GM18498 (cell line): ENCODE measurements around the gene CR1L.
"Not testable (repeated sequence)": the region's sequence is repeated elsewhere in the genome, so short reads cannot be mapped to it uniquely, and the experiment has no call there.

Experiments used
- ATAC-seq: cut with Tn5 transposase; IDR thresholded peaks from one replicate; pipeline ENCODE4 v1.9.1; 2021; ENCODE audit warnings: mild to moderate bottlenecking, moderate library complexity; ENCODE audit not compliant: unreplicated experiment

CR1L gene

DNA sequence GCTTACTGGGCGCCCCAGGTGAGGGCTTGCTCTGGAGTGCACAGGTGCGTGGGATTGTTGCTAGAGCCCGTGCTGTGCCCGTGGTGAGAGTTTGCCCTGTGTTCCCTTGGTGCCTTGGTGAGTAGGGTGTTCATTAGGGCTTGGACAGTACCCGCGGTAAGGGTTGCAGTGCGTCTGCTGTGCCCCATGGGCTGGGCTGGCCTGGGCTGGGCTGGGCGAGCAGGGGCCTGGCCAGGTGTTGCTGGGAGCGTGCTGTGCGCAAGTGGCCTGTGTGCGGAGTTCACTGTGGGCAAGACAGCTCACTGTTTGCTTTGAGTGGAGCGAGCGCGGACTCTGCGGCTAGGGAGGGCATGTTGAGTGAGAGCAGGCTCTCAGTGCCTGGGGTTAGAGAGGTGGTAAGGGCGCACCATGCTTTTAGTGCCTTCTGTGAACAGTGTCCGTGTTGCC is 725 bp downstream of the CR1L start:
- ATAC-seq: no peak

DNA sequence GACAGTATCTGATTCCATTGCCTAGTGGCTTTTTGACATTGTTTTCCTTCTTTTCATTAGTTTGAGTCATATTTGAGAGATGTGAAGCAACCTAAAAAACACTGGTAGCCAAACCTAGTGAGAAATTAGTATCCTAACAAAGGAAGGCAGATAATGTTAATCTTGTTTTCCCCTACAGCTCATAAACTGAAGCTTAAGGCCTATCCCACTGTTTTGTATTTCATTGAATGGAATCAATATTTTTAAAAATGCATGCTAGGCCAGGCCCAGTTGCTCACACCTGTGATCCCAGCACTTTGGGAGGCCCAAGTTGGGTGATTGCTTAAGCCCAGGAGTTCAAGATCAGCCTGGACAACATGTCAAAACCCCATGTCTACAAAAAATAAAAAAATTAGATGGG is 1.2 kb downstream of the CR1L start:
- ATAC-seq: no peak

DNA sequence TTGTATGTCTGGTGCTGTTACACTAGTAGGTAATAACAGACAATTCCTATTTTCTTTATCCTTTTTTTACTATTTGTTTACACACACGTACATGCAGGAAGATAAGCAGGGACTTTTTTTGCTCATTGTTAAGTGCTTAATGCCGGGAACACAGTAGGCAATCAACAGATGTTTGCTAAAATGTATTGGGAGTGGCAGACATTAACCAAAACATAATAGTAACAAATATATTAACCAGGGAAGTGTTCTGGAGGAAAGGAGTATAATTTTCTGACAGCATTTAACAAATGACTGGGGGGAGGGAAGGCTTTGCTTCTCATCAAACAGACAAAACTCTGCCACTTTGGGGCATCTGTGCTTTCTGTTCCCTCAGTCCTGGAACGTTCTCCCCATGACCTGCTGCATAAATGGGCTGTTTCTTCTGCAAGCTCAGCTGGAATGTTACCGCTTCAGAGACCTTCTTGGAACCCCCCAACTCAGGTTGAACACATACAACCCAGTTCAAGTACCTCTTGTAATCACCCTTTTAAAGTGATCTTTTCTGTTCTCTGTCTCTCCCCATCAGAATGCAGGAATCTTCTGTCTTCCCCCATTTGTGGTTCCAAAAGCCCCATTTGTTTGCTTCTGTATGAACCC is 2.1 kb downstream of the CR1L start:
- ATAC-seq: no peak

DNA sequence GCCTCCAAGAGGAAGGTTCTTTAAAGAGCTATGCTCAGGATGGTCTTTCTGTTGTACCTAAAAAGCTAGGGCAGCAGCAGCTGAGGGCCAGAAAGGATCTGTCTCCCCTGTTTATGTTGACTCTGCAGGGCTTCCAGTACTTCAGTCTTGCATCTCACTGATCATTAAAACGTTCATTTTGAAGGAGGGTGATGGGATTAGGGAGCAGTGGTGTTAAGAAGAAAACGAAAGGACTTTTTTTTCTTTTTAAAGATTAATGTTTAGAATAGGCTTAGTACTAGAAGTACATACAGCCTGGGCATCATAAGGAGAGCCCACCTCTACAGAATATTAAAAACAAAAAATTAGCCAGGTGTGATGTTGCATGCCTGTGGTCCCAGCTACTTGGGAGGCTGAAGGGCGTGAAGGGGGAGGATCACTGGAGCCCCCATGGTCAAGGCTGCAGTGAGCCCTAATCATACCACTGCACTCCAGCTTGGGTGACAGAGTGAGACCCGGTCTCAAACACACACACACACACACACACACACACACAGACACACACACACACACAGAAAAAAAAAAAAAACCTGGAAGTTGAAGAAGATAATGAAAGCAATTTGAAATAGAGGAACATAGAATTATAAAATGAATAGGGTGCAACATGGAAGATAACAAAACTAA is 2.9 kb downstream of the CR1L start:
- no peak for ATAC-seq

DNA sequence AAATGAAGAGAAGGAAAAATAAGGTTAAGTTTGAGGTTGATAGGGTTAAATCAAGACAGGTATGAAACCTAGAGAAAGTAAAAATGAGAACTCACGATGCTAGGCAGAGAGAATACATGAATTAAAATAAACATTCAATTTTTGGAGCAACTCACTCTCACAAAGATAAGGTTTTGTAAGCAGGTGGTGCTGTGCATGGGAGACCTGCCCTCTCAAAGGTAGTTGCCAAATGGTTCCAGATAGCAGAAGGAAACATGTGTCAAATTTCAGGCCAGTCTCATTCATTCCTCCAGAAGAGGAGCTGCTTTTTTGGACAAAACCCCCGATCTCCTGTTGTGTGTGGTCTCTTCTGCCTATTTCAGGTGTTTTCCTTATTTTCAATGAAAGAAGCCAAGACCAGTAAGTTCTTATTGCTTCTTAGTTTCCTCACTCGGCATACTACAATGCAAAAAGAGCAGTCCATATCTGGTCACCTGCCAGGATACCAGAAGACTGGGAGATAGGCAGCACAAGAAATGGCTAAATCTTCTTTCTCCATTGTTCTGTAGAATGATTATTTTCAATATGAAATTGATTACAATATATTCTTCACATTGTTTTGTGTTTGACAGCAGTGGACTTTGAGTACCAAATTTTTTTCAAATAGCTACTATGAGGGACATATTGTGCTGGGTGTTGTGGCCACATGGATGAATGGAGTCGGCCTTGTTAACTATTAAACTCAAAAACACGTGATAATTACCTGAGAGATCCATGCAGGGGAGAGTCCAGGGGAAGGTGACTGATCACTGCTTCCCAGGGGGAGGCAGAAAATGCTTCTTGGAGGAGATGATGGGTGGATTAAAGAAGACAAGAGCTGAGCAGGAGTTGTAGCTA is 3.6 kb downstream of the CR1L start:
- no peak for ATAC-seq

DNA sequence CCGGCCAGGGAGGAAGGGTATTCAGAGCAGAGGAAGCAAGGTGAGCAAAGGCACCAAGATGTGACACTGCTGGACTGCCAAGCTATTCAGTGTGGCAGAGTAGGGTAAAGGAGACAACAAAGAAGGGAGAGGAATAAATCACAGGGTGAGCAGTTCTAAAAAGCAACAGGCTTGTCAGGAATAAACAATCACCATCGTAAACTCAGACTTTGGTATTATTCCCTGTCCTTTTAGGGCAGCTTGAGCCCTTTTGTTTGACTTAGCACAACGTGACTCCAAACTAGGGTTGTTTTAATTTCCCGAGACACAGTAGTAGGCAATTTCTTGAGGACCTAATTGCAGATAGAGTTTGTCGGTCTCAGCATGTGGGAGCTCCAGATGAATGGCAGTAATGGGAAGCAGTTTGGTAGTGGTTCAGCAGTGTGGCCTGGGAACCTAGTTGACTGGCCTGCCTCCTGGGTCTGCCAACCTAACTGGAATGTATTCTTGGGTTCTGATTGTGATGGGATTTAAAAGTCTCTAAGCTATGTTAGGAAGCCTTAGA is 4.3 kb downstream of the CR1L start:
- ATAC-seq: no peak

DNA sequence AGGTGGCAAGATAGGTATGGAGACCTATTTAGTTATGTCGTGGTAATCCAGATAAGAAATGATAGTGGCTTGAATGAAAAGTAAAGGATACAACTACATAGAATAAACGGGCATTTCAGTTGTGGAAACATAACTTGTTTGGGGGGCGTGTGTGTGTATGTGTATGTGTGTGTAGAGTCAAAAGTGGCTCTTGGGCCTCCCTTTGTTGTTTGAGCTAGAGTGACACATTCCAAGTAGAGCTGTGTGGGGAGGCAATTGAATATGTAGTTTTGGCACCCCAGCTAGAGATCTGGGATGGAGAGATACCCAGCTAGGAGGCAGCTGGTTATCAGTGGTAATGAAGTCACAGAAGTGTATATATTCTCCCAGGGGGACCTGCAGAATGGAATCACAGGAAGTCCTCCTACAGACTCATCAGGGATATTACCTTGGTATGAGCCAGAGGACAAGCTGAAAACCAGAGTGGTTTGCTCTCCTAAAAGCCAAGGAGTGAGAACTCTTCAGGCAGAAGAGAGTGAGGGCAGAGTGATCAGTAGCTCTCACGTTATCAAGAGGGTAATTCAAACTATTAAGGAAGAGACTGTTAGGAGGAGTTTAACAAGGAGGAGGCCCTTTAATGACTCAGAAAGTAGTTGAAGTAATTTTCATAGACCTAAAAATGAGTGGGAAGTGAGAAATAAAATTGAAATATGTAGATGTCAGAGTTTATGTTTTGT is 5.1 kb downstream of the CR1L start:
- ATAC-seq: no peak

DNA sequence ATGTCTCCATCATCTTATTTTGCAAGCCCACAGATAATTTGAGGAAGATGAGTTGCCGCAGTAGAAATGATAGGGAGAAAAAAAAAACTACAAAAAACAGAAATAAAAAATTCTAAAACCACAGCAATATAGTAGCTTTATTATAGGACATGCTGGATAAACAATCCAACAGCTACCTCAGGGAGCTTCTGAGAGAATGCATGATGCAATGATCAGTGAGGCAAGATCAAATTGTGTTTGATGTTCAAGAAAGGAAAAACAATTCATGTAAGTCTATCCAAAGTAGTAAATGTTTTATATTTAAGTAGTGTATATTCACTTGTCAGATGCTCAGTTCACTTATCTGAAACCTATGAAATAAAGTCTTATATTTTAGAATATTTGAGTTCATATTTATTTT is 6.7 kb downstream of the CR1L start:
- no peak for ATAC-seq

DNA sequence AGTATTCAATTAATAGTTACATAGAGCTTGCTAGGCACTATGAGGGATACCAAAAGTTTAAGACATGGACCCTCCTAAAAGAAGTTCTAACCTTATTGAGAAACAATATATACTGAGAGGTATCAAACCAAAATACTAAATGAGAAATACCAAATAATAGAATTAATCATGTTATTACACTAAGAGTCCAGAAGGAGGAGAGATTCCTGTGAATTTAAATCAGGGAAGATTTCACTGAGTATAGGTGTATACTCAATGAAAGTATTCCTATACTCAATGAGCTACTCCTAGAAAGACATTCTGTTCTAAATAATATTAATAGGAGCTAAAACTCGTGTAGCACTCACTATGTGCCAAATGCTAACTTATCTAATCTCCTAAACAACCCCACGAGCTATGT is 9.4 kb downstream of the CR1L start:
- ATAC-seq: no peak

DNA sequence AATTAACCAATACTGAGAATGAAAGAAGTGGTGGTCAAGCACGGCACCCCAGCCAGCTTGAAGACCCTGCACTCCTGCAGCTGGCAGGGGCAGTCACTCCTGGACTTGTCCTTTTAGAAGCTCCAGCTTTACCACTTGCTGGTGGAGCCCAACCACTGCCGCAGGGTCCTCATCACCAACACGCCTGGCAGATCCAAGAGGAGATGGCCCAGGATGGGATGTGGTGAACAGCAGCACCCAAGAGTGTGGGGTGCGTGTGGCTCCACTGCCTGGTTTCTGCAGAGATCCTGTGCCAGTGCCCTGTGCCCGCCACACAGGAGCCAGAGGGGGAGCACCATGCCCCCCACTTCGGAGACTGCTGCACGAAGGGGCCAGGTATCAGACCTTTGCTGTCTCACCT is 13.5 kb downstream of the CR1L start:
- no peak for ATAC-seq

DNA sequence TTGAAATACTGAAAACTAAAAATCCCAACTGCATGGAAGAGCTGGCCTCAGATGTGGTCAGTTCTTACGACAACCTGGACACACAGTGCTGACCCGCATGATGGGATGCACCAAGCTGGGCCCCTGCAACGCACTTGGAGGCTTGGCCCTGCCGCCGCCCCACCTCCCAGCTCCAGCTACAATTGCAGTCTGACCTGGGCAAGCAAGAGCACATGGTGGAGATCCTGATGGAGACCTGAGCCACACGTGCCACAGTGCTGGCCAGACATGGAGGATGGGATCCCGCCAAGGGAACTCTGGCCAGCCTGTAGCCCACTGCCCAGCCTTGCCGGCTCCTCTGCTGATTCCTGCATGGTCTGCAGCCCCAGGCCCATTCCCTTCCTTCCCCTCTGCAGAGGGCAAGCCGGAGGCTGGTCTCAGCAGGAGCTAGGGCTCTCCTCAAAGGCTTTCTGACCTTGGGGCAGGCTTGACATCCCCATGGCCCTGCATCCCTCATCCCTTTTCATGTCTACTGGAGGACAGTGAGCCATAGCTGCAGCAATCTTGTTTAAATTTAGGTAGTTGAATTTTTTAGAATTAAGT is 14.1 kb downstream of the CR1L start:
- no peak for ATAC-seq

DNA sequence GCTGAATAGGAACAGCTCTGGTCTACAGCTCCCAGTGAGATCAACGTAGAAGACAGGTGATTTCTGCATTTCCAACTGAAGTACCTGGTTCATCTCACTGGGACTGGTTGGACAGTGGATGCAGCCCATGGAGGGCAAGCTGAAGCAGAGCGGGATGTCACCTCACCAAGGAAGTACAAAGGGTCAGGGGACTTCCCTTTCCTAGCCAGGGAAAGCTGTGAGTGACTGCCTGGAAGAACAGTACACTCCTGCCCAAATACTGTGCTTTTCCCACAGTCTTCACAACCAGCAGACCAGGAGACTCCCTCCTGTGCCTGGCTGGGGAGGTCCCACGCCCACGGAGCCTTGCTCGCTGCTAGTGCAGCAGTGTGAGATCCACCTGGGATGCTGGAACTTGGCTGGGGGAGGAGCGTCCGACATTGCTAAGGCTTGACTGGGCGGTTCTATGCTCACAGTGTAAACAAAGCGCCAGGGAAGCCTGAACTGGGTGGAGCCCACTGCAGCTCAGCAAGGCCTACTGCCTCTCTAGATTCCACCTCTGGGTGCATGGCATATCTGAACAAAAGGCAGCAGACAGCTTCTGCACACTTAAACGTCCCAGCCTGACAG is 14.7 kb downstream of the CR1L start:
- no peak for ATAC-seq

DNA sequence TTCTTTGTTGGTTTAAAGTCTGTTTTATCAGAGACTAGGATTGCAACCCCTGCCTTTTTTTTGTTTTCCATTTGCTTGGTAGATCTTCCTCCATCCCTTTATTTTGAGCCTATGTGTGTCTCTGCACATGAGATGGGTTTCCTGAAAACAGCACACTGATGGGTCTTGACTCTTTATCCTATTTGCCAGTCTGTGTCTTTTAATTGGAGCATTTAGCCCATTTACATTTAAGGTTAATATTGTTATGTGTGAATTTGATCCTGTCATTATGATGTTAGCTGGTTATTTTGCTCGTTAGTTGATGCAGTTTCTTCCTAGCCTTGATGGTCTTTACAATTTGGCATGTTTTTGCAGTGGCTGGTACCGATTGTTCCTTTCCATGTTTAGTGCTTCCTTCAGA is 16.5 kb downstream of the CR1L start:
- ATAC-seq: not testable (repeated sequence)

DNA sequence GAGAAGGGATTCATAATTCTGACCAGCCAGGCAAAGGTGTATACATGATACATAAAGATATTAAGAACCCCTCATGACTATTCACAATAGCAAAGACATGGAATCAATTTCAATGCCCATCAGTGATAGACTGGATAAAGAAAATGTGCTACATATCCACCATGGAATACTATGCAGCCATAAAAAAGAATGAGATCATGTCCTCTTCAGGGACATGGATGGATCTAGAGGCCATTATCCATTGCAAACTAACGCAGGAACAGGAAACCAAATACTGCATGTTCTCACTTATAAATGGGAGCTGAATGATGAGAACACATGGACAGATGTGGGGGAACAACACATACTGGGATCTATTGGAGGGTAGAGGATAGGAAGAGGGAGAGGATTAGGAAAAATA is 21.4 kb downstream of the CR1L start:
- ATAC-seq: no peak

DNA sequence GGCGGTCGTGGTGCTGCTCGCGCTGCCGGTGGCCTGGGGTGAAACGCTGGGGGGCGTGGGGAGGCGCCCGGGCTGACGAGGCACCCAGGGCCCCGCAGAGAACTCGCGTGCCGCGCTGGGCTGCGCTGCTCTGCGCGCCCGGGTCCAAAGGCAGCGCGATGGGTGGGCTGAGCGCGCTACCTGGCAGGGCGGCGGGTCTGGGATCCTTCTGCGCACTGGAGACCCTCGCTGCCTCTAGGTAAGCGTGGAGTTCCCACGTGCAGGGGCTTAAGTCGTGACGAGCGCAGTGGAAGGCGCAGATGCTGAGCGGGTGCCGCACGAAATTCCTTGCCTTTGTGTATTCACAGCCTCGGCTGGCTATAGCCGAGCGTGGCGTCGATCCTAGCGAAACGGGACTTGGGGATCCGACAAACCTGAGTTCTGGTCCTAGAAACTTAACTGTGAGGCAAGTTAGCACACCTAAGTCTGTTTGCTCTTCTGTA is 24.6 kb downstream of the CR1L start:
- ATAC-seq: no peak

DNA sequence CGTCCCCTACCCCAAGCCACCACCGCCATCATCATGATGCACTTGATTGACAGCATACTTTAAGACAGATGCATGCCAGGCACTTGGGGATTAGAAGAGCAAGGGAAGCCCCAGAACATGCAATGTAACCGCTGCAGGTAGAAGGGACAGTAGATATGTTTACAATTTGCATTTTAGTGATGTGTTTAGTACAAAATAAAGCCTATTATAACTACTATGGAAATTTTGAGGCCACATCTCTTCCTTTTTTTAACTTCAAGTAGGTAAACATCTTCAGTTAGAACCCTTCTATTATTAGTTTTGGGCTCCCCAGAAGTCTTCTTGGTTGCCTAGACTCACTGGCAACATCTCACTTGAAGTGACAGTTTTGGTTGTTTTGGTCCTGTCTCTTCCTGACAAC is 25.3 kb downstream of the CR1L start:
- peak; percentile 74 for ATAC-seq

DNA sequence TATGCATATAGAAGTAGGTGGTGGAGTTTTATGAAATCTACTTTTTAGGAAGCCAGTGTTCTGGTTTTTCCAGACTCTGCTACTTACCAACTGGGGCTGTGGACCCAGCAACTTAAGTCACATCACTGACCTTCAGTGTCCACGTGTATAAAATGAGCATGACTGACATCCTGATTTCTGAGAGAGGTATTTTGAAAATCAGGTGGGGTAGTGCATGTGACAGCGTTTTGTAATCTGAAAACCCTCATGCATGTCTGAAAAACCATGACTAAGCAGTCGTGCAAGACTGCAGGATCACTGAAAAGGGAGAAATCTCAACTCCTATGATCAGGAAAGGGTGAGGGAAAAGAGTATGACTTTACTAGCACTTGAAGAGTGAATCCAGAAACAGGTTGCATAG is 26.1 kb downstream of the CR1L start:
- no peak for ATAC-seq

DNA sequence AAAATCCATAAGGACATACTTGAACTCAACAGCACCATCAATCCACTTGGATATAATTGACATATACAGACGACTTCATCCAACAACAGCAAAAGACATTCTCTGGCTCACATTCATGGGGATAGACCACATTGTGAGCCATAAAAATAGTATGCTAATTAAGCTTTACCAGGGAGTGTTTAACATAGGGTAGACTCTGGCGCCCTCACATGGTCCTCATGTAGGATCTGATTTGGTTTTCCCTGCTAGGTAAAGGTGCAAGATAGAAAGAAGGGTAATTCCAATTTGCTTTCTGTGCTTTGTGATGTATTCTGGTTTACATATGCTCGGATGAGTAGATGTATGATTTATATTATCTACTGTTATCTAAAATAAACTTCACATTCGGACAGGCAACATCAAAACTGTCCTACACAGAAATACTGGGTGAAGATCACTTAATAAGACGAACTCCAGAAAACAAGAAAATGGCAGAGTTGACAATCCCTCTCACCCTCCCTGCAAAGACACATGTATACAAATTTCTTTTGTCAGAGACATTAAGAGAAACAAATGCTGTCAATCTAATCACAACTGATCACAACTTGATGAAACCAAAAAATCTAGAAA is 27.7 kb downstream of the CR1L start:
- no peak for ATAC-seq

DNA sequence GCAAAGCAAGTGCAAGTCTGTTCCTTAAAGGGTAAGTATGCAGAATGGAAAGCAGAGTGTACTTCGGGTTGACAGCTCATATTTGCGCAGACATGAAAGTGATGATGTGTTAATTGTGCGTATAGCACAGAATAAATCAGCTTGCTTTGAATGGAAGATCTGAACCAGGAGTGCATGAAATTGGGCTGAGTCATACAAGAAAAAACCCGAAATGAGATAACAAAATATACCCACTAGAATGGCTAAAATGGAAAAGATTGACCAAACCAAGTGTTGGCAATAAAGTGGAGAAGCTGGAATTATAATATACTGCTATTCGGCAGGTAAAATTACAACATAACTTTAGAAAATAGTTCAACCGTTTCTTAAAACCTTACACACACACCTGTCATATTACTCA is 28.5 kb downstream of the CR1L start:
- ATAC-seq: no peak

DNA sequence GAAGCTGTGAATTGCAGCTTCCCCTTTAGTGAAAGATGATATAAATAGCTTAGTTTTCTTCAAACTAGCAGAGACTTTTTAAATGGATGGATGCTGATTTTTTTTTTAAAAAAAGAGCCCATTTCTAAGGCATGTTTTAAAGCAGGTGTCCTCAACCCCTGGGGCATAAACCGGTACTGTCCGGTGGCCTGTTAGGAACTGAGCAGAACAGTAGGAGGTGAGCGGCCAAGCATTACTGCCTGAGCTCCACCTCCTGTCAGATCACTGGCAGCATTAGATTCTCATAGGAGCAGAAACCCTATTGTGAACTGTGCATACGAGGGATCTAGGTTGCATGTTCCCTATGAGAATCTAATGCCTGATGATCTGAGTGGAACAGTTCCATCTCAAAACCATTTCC is 31.2 kb downstream of the CR1L start:
- ATAC-seq: no peak
